CD4-positive, alpha-beta T cell treated with Interleukin-17A for 4 hours (primary cell): ENCODE measurements around the gene CXCR6.

Experiments
- DNase-seq: peaks from one replicate; pipeline ENCODE4 v3.0.0-alpha.2; 2020; ENCODE audit warnings: mixed read lengths

The CXCR6 gene

GRCh38 chr3:45943207-45943846 lies at the start of gene CXCR6:
Gene CXCR6 (plus strand): TSS chr3:45943464. CDS start chr3:45946482, 3,018 bp downstream.
- peak; percentile 58 for DNase-seq

GRCh38 chr3:45894015-45894414 lies 49.2 kb upstream of the CXCR6 start:
- no peak for DNase-seq

DNA sequence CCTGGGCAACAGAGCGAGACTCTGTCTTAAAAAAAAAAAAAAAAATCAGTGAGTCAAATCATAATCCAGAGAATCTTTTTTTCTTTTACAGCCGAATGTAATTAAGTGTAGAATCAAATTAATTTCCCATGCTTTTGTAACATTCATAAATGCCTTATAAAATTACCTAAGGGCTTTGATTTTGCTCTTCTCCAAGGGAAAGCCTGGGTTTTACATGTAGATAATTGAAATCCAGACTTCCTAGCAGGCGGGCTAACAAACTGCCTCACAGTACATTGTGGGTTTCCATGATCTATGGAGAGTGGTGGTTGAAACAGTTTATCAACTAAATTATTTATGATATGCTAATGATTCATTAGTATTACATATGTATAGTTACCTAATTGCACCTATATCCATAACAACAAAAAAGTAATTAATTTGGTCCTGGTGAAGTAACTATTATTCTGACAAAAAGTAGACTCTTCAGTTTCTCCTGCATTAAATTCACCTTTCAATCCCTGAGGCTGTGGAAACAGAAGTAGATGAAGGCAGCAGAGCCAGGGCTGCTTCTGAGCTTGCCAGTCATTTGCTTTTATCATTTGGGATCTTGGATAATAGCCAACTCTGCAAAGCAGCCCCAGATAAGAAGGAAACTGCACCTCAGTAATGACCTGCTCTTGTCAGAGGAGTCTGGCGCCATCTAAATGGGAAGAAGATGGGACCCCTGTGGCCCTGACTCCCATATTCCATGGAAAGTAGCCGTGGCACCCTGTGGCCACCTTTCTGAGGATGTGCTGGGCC lies 47.4 kb upstream of the CXCR6 start:
- no peak for DNase-seq

- DNase-seq: no peak
Measured at GRCh38 chr3:45896956-45897355, 46.3 kb upstream of the CXCR6 start.

DNA sequence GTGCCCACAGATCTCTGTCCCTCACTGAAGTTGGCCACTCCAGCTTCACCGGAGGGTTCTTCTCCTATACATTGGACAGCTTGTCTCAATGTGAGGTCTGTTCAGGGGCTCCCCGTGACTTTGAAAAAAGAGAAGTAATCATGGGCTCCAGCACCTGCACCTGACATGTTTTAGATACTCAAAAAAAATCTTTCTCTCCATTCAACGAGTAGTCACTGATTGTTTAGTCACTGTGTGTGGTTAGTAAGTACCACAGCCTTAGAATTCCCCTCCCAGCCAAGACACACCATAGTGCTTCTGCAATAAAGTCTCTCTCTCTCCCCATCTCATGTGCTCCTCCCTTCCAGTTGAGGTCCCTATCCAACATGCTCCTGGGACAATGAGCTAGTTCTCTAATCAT lies 38.3 kb upstream of the CXCR6 start:
- no peak for DNase-seq

DNA sequence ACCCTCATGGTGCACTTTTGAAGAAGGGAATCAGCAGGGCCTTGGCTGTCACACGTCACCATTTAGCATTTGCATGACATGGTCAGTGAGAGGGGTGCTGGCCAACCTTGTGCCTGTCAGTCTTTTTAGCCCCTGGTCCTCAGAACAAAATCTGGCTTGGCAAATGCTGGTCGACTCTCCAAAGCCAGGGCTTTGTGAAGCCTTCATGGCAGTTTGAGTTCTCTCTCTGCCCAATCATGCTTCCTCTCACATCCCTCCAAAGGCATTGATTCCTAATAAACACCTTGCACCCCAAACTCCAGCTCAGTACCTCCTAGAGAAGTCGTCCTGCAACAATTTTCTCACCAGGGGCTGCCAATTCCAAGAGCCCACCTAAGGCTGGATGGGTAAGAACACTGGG lies 37.5 kb upstream of the CXCR6 start:
- no peak for DNase-seq

DNA sequence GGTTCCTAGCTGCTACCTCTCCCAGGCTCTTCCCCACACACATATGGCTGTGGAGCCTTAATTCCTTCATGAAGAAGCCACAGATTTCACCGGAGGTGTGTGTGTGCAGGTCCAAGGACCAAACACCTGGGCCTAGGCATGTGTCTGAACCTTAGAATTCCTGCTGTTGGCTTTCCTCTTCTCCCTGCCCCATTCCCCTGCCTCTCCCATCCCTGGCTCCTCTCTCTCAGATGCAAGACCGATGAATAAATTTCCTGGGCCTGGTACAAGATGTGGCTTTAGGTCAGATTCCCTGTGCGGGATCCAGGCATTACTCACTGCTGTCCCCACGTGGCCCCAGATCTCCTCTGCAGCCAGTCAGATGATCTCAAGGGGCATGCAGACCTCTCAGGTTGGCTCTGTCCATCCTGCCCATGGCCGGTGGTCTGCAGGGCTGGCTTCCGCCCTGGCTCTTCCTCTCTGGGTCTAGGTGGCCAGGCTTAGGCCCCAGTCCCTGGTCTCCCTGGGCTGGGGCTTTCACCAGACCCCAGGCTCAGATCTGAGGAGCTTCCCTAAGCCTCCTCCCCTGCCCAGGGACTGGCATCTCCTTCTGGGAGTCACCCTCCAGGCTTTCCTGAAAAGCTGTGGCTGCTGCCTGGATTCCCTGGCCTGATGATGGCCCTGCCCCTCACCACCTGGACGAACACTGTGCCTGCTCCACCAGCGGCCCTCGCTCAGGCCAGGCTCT lies 36.4 kb upstream of the CXCR6 start:
- no peak for DNase-seq

GRCh38 chr3:45907769-45908705 lies 35.2 kb upstream of the CXCR6 start:
- DNase-seq: peak; percentile 52

GRCh38 chr3:45908761-45909160 lies 34.5 kb upstream of the CXCR6 start:
- DNase-seq: no peak

DNA sequence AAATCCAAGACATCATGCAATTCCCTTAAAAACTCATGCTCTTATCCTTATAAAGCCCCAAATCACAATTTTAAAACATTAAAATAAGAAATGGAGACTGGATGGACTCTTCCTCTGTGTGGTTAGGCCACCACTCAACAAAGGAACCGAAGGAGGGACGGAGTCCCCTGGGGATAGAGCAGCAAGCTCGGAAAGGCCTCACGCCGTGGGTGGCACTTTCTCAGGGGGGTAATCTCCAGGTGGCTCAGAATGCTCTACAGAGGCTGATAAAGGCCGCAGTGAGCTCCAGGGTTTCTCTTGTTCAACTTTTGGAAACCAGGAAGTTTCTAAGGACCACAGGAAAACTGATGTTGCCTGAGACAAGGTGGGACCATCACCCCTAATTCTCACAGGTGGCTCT lies 33.7 kb upstream of the CXCR6 start:
- DNase-seq: no peak

DNA sequence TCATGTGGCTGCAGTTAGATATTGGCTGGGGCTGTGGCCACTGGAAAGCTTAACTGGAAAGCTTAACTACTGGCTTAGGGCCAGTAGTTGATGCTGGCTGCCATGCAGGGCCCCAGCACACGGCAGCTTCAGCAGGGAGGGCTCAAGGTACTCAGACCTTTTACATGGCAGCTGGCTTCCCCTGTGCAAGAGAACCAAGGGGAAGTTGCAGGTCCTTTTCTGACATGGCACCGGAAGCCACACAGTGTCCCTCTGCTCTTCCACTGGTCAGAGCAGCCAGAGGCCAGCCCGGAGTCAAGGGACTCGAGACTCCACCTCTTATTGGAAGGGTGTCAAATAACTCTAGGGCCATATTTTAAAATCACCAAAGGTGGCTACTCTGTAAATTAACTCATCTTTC lies 32.4 kb upstream of the CXCR6 start:
- no peak for DNase-seq

GRCh38 chr3:45911511-45912226 lies 31.6 kb upstream of the CXCR6 start:
- no peak for DNase-seq

DNA sequence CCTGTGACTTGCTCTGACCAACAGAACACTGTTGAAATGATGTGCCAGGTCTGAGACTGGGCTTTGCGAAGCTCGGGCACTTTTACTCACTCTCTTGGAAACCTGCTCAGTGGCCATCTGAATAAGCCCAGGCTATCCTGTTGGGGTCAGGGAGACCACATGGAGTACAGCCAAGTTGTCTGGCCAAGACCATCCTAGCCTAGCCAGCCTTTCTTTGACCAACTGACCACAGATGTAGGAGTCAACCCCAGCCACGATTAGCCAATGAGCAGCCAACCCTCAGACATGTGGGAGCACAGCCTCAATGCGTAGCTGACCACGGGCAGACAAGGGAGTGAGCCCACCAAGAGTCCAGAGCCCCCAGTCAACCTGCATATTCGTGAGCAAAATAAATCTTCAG lies 30.8 kb upstream of the CXCR6 start:
- no peak for DNase-seq

DNA sequence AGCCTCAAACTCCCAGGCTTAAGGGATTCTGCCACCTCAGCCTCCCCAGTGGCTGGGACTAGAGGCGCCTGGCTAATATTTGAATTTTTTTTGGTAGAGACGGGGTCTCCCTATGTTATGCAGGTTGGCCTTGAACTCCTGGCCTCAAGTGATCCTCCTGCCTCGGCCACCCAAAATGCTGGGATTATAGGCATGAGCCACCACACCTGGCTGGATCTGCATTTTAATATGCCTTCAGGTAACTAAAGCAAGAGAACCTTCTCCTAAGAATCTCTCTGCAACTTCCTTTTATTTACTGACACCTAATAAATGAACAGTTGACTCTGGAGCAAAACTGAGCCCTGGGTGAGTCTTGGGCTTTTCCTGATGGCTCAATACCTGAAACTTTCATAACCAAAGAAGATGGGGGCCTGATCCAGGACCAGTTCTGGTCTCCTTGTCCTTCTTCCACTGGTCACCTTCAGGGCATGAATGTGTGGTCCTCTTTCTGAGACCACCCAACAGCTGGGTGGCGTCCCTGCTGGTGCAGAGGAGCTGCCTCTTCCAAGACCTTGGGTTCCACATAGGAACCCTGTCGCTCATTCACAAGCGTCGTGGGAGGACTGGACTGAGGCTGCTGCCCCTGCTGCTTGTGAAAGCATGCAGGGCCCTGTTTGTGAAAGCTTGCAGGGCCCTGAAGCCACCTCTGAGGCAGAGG lies 28.8 kb upstream of the CXCR6 start:
- no peak for DNase-seq

- DNase-seq: no peak
Measured at GRCh38 chr3:45915059-45915439, 28.2 kb upstream of the CXCR6 start.

- DNase-seq: peak; percentile 84
Measured at GRCh38 chr3:45915518-45916231, 27.6 kb upstream of the CXCR6 start.

GRCh38 chr3:45917146-45917898 lies 25.9 kb upstream of the CXCR6 start:
- no peak for DNase-seq

GRCh38 chr3:45921158-45922038 lies 21.9 kb upstream of the CXCR6 start:
- DNase-seq: no peak

GRCh38 chr3:45922039-45922326 lies 21.3 kb upstream of the CXCR6 start:
- no peak for DNase-seq
